GM18868 (cell line): ENCODE measurements around the gene HNRNPH3.
A peak's percentile ranks its signal among the peaks of the same experiment; 100 is the strongest.
"Not testable (repeated sequence)": the region's sequence is repeated elsewhere in the genome, so short reads cannot be mapped to it uniquely, and the experiment has no call there.

Experiments used
- ATAC-seq: cut with Tn5 transposase; IDR thresholded peaks from one replicate; pipeline ENCODE4 v1.9.1; 2021; ENCODE audit warnings: mild to moderate bottlenecking, moderate library complexity; ENCODE audit not compliant: unreplicated experiment

Gene HNRNPH3, protein sequence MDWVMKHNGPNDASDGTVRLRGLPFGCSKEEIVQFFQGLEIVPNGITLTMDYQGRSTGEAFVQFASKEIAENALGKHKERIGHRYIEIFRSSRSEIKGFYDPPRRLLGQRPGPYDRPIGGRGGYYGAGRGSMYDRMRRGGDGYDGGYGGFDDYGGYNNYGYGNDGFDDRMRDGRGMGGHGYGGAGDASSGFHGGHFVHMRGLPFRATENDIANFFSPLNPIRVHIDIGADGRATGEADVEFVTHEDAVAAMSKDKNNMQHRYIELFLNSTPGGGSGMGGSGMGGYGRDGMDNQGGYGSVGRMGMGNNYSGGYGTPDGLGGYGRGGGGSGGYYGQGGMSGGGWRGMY

DNA sequence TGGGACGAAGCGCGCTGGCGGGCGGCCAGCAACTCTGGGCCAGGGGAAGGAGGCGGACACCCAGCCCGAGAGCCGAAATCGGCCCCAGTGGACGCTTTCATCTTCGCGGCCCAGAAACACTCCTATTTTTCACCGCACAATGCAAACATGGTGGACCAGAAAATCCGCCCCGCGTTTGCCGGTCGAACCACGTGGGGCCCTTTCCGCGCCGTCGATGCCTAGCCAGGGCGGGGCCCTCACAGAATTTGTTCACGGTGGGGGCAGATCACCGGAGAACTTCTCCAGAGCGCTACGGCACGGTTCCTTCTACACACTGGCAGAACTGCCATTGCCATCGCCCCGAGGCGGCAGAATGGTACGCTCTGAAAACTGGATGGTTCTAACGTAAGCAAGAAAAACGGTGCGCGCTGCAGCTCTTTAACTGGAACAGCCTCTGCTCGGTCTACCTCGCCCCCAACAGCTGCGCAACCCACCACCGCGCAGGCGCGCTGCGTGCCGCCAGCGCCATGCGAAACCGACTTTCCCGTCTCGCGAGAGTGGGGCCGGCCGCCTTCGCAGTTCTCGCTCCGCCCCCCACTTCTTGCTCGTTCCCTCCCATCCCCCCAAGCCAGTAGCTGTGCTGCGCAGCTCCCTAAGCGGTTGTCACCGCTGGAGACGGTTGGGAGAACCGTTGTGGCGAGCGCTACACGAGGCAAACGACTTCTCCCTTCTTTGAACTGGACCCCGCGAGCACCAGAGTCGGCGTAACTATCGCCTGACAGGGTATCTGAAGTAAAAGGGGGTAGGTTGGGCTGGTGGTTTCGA lies at the start of gene HNRNPH3:
Gene HNRNPH3 (plus strand): TSS at position 610 of the 804 bp plus-strand sequence. CDS start 5,158 bp downstream, outside the sequence.
- ATAC-seq = peak; percentile 81

DNA sequence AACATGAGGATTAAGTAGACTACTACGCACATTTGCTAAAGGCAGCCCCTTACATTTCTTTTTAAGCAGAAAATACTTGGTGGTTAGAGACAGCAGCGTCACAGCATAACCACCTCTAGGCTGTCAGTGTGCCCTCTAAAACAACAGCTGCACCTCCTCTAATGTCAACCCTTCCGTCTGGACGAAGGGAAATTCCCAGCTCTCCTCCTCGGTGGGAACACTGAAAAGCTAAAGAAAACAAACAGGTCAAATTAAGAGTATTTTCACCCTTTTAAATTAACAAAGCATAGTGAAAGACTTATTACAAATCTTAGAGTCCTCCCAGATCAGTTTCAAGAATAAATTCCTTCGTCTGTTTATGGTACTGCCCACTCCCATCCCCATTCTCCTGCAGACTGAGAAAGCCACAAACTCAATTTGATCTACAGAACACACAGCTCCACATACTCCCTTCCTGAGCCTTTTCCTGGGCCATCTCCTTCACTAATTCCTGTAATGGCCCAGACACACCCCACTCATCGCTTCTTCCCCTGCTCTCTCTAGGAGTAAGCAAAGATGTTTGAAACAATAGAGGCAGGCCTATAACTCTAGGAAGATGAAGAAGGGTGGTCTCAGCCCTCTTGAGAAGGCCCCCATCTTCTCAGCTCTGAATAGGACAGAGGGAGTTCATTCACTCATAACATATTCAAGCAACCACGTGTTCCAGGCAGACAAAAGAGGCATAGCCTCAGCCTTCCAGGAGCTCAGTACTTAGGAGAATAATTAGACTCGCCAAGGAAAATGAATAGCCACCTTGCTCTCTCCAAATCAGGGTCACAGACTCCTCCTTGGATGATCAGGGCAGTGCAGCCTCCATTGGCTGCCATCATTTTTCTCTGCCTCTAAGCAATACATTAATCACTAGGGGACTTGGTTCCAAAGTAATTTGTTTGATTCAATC lies 47.5 kb upstream of the HNRNPH3 start:
- no peak for ATAC-seq

DNA sequence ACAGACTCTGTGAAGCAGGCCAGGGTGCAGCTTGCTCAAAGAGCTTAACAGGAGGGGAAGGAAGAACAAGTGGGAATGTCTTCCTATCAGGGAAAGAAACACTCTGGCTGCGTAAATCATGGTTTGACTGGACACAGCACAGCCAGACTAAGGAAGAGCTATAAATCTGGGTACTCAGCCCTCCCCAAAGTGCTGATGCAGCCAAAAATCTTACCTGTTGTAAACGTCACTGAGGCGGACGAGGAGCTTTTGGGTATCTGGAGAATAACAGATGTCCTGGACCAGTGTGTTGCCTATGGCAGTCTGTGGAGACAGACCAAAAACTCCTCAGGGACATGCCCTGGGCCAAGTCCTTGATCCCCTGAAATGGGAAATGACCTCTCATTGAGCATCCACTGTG lies 43.1 kb upstream of the HNRNPH3 start:
- no peak for ATAC-seq

DNA sequence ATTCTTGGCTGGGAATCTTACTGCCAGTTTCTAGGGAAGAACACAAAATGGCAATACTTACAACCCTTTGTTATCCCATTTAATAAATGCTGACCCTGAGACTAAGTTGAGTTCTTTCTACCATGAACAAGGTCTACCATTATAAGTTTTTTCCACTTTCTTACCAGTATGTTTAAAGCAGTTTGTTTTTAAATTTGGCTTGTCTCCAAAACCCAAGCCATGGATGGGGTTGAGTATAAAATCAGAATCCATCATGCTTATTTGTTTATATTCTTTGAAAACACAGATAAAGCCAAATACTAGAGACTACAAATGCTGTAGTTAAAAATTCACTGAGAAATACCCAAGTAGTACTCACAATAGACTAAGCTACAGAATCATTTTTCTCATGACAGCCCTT lies 41.1 kb upstream of the HNRNPH3 start:
- no peak for ATAC-seq

DNA sequence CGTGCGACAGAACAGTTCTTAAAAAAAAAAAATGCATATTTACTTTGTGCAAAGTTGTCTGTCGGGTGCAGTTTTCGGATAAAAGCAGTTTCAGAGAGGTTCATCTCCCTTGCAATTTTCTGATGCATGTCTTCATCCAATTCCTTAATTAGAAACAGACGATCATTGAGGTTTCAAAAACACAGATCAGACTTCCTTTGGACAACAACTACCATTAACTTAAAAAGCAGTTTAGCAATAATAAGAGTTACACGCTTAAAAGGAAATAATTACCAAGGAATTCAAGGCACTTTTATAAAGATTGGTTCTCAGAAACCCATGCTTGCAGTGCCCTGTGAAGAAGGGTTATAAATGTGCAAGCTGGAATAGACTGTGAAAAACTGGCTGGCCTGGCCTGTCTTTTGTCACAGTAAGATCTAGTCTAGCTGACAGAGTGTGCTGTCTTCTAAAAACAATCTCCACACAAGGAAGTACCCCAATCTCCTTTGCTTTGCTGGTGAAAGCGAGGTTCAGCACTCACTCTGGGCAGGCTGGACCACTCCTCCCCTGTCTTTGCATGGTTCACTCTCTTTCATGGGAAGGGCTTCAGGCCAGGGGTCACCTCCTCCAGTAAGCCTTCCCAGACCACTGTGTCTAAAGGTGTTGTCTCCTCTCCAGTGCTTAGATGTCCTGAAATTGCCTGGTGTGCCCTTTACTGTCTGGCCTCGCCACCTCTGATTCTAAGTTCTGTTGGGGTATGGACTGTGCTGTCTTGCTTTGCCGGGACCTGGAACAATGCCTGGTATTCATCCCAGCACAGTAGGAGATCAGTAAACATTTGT lies 34.8 kb upstream of the HNRNPH3 start:
- no peak for ATAC-seq

DNA sequence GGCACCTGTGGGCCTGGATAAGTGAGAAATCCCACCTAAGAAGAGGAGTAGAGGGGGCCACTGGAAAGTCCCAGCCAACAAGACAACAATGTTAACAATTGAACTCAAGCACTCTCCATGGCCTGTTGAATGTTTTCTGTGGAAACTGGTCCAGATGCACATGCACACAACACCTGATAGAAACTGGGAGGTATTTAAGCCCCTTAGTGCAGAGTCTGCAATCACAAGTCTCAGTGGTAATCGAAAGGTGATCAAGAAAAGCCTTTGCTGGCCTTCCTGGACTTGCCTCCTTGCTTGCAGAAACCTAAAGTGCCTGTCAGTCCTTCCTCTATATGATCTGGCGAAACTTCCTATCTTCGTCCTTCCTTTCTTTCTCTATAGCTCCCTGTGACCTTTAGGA lies 30.6 kb upstream of the HNRNPH3 start:
- ATAC-seq = no peak

DNA sequence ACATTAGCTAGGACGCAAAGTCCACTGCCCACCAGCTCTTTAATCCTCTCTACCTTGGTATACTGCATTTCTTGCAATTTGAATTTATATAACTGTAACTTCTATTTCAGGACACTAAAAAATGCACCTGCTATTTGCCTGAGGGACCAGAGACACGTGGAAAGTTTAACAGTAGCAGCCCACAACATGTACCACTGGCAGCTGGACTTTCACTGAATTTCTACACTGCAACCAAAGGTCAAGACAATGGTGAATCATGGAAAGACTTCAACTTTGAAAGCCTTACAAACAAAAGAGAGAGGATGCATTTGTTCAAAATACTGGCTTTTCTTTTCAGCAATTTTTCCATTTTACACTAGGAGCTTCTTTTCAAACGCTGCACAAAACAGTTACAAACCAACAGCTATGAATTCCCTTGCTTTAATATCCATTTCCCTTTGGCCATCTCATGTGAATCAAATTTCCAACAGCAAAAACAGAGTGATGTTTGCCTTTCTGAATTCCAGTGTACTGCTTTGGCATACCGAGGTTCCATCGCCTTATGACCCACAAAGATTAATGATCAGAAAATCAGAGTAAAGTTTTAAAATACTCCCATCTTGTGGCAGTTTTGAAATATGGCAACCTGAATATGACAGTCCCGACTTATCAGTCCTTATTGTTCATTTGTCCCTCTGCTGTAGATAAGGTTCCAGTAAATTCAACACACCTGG lies 29.9 kb upstream of the HNRNPH3 start:
- peak; percentile 66 for ATAC-seq

DNA sequence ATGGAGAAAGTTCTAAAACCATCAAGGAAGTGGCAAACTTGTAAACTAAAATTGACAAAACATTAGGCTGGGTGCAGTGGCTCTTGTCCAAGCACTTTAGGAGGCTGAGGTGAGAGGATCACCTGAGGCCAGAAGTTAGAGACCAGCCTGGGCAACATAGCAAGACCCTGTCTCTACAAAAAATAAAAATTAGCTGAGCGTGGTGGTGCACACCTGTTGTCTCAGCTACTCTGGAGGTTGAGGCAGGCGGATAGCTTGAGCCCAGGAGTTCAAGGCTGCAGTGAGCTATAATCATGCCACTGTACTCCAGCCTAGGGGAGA lies 29.4 kb upstream of the HNRNPH3 start:
- peak; percentile 5 for ATAC-seq

DNA sequence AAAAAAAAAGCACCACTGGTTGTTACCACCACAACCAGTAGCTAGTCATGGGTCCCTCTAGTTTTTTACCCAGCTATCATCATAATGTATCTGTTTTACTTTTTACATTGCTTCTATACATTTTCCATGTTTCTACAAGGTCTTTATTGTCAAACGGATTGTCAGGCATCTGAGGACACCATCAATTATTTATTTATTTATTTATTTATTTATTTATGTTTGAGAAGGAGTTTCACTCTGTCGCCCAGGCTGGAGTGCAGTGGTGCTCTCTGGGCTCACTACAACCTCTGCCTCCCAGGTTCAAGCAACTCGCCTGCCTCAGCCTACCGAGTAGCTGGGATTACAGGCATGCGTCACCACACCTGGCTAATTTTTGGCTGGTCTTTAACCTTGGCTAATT lies 29.0 kb upstream of the HNRNPH3 start:
- no peak for ATAC-seq

DNA sequence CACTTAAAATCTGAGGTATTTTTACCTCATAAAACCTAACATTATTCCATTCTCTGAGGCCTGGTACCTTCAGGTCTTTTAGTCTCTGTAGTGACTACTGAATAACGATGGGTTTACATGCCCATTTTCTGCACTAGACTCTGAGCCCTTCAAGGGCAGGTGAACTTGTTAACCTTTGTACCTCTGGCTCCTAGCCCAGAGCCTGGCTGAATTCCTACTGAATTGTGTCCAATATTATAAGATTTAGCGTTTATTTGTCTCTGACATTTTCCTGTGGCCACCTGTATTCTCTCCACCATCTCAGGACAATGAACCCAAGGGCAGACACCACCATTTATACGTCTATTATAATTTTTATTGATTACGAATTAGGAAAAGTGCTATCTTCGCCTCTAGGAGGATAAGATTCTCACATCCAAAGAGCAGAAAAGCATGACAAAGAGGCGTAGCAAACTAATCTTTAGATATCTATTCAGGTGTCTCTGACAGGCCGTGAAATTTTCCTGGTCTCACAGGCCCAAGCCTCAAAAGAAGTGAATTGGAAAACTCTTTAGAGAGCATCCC lies 27.9 kb upstream of the HNRNPH3 start:
- no peak for ATAC-seq

DNA sequence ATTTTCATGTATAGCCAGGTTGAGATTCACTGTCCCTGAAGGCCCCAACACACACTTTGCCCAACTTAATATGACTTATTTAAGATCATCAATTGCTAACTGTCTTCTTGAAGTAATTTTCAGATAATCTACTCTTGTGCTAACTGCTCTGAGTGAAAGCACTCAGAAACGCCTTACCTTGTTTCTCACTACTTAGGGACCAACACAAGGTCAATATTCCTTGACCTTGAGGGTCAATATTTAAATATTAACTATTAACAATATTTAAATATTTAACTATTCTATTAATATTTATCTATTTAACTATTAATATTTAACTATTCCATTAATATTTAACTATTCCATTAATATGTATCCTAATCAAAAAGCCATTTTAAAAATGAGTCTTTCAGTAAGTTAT lies 26.0 kb upstream of the HNRNPH3 start:
- no peak for ATAC-seq

DNA sequence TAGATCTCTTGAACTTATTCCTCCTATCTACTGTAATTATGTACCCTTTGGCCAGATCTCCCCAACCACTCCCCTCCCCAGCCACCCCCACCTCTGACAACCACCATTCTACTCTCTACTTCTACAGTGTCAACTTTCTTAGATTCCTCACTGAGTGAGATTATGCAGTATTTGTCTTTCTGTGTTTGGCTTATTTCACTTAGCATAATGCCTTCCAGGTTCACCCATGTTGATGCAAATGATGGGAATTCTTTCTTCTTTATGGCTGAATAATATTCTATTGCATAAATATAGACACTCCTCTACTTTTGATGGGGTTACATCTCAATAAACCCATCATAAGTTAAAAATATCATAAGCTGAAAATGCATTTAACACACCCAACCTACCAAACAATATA lies 21.3 kb upstream of the HNRNPH3 start:
- no peak for ATAC-seq

DNA sequence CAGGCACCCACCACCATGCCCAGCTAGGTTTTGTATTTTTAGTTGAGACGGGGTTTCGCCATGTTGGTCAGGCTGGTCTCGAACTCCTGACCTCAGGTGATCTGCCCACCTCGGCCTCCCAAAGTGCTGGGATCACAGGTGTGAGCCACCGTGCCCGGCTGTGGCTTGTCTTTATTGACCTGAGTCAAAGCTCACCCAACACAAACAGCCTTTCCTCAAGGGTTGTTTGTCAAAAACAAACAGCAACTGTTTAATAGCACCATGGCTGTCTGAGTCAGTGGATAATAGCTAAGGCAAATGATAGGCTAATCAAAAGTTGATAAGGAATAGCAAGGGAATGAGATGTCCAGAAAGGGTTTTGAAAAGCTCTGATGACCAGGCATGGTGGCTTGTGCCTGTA lies 16.9 kb upstream of the HNRNPH3 start:
- not testable (repeated sequence) for ATAC-seq

DNA sequence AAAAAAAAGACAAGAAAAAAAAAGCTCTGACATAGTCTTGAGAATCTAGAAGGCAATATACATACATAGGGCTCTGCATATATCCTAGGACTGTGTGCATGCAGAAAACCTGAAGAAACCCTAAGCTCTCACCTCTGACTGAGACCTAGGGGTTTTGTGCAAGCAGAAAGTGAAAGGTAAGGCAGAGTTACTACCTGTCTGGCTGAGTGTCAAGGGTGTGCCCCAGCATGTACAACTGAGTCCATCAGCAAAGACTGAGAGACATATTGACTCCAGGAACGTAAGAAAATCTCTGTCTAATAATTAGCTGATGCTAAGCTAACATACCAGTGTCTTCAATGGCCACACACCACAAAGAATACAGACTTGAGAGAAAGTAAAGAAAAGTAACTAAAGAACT lies 16.3 kb upstream of the HNRNPH3 start:
- no peak for ATAC-seq

DNA sequence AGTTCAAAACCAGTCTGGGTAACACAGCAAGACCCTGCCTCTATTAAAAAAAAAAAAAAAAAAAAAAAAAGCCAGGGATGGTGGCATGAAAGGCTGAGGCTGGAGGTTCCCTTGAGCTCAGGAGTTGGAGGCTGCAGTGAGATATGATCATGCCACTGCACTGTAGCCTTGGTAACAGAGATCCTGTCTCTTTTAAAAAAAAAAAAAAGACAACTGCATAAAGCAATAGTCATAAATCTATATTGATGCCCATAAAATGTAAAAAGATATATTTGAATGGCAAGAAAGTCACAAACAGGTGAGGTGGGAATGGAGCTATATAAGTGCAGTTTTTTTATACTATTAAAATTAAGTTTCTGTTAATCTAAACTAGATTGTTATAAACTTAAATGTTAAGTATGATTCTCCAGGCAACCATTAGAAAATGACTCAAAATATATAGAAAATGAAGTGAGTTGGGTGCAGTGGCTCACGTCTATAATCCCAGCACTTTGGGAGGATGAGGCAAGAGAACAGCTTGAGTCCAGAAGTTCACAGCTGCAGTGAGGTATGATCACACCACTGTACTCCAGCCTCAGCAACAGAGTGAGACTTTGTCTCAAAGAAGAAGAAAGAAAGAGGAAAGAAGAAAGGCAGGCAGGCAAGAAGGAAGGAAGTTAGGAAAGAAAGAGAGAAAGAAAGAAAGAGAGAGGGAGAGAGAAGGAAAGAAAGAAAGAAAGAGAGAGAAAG lies 13.4 kb upstream of the HNRNPH3 start:
- ATAC-seq = no peak

DNA sequence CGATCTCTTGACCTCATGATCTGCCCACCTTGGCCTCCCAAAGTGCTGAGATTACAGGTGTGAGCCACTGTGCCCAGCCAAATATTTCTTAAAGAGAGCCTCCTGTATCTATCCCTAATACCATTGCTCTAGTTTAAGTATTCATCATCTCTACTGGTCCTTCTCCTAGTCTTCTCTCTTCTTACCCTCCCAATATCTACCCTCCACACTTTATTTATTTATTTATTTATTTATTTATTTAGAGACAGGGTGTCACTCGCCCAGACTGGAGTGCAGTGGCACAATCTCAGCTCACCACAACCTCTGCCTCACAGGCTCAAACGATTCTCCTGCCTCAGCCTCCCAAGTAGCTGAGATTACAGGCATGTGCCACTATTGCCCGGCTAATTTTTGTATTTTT lies 7.5 kb upstream of the HNRNPH3 start:
- ATAC-seq = not testable (repeated sequence)

DNA sequence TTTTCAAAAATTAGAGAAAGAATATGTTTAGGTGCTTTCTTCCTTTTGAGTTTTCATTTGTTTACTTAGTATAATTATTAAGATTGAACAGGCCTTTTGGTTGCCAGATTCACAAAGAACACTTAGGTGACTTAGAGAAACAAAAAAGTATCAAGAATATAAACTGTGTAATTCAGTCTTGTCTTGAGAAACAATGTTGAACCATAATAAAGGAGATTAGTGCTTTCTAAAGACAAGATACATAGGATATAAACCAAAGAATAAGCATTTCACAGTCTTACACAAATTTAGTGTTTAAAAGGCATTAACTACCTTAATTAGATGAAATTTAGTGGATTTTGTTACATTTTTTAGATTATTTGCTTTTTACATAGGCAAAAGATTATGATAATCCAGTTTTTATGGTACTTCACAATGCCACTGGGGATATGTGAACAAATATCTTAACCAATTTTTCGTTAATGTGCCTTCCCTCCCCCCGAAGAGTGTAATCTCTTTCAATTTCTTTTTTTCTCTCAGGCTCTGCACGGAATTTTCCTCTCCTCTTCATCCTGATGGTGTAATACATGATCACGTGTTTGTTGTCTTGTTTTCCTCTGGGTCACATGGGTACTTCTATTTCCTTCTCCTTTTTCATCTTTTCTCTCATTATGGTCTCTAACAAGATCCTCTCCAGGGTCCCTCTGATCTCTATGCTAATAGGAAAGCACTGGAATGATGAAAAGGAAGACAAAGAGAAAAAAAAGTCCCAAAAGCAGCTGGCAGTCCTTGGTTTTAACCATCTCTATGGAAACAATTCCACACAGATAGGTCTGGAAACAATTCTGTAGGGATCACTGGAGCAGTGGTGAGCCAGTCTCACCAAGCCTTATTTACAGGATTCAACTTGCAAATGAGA lies 3.7 kb upstream of the HNRNPH3 start:
- no peak for ATAC-seq

DNA sequence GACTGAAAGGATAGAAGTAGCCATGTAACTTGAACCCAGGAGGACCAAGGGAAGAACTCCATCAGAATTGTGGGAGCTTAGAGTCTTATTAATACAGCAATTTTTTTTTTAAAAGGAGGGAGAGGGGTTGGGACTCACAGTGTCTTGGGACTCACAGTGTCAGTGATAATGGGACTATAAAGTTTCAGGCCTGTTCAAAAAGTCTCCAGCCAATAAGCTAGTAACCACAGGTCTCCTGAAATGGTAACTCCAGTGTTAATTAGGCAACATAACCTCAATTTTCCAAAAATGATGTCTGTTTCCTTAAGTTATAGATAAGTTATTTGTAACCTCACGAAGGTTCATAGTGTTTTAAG lies 2.4 kb upstream of the HNRNPH3 start:
- ATAC-seq = no peak
